Neural progenitor cell (in vitro differentiated cells): Measurements from ENCODE around the gene UPB1. TPM values are rescaled to one million over a fixed set of nuclear protein-coding genes. Genes with fewer than 3 reads are reported as not detected.

Source experiments
- DNase-seq: peaks from one replicate; pipeline ENCODE4 v3.0.0-alpha.2; 2016; ENCODE audit warnings: low spot score
- H2AFZ ChIP-seq: fragments of 200-600 bp; sonication (generic); replicated peaks from 2 replicates; pipeline ENCODE4 v1.6.1; 2016; ENCODE audit warnings: antibody characterized with exemption
- H3F3A ChIP-seq: fragments of 200-600 bp; sonication (generic); 2 replicates; pipeline ENCODE4 v1.6.1; 2016; ENCODE audit warnings: antibody characterized with exemption, low read depth
- H3K27ac ChIP-seq: fragments of 200-600 bp; sonication (generic); 2 replicates; pipeline ENCODE4 v1.5.1; 2016; ENCODE audit warnings: mild to moderate bottlenecking
- H3K27me3 ChIP-seq: fragments of 200-600 bp; sonication (generic); 2 replicates; pipeline ENCODE4 v1.6.1; 2016; ENCODE audit warnings: mild to moderate bottlenecking, moderate library complexity
- H3K36me3 ChIP-seq: fragments of 200-600 bp; sonication (generic); 2 replicates; pipeline ENCODE4 v1.5.1; 2016
- H3K4me1 ChIP-seq: fragments of 200-600 bp; sonication (generic); 2 replicates; pipeline ENCODE4 v1.6.1; 2016; ENCODE audit warnings: mixed run types
- H3K4me2 ChIP-seq: fragments of 200-600 bp; sonication (generic); 2 replicates; pipeline ENCODE4 v1.6.1; 2016
- H3K4me3 ChIP-seq: fragments of 200-600 bp; sonication (generic); 2 replicates; pipeline ENCODE4 v1.5.1; 2016
- H3K79me2 ChIP-seq: fragments of 200-600 bp; sonication (generic); 2 replicates; pipeline ENCODE4 v1.6.1; 2016; ENCODE audit warnings: low read depth
- H3K9ac ChIP-seq: fragments of 200-600 bp; sonication (generic); 2 replicates; pipeline ENCODE4 v1.6.1; 2016
- H3K9me3 ChIP-seq: fragments of 200-600 bp; sonication (generic); 2 replicates; pipeline ENCODE4 v1.5.1; 2016; ENCODE audit warnings: low read depth
- H4K20me1 ChIP-seq: fragments of 200-600 bp; sonication (generic); 2 replicates; pipeline ENCODE4 v1.6.1; 2016; ENCODE audit warnings: low read depth
- H3K27ac Mint-ChIP-seq: 3 replicates; pipeline ENCODE4 v1.8.0; 2021; ENCODE audit warnings: mixed read lengths
- H3K27me3 Mint-ChIP-seq: 2 replicates; pipeline ENCODE4 v1.8.0; 2022; ENCODE audit warnings: low read depth, mild to moderate bottlenecking, inconsistent platforms, moderate library complexity, mixed read lengths; ENCODE audit not compliant: insufficient read depth
- H3K36me3 Mint-ChIP-seq: 3 replicates; pipeline ENCODE4 v1.8.0; 2021; ENCODE audit warnings: mixed read lengths
- H3K4me1 Mint-ChIP-seq: 3 replicates; pipeline ENCODE4 v1.8.0; 2021; ENCODE audit warnings: mixed read lengths
- H3K4me3 Mint-ChIP-seq: 3 replicates; pipeline ENCODE4 v1.8.0; 2021; ENCODE audit warnings: mild to moderate bottlenecking, moderate library complexity, mixed read lengths
- H3K9me3 Mint-ChIP-seq: 3 replicates; pipeline ENCODE4 v1.8.0; 2020; ENCODE audit warnings: mixed read lengths
- EZH2 ChIP-seq: fragments of 200-600 bp; sonication (generic); IDR thresholded peaks from 2 replicates; pipeline ENCODE4 v1.6.1; 2017; ENCODE audit warnings: antibody characterized with exemption, mild to moderate bottlenecking, moderate library complexity
- EZH2phosphoT487 ChIP-seq: fragments of 200-600 bp; sonication (generic); IDR thresholded peaks from 2 replicates; pipeline ENCODE4 v1.6.1; 2017; ENCODE audit warnings: antibody characterized with exemption
- total RNA-seq: library from RNA; depleted of rRNA; stranded (reverse); fragments of >200 nt; gene quantifications from 2 replicates; pipeline ENCODE4 v1.2.3, GENCODE V29; 2015; ENCODE audit warnings: low replicate concordance
- TF ChIP-seq, protein P1 (sequence below): fragments of 200-600 bp; sonication (generic); IDR thresholded peaks from 2 replicates; pipeline ENCODE4 v1.5.1; 2017; ENCODE audit warnings: antibody characterized with exemption, mild to moderate bottlenecking

UPB1 gene
- total RNA-seq, 1 donor from 2014 or later = 0.17 TPM

DNA sequence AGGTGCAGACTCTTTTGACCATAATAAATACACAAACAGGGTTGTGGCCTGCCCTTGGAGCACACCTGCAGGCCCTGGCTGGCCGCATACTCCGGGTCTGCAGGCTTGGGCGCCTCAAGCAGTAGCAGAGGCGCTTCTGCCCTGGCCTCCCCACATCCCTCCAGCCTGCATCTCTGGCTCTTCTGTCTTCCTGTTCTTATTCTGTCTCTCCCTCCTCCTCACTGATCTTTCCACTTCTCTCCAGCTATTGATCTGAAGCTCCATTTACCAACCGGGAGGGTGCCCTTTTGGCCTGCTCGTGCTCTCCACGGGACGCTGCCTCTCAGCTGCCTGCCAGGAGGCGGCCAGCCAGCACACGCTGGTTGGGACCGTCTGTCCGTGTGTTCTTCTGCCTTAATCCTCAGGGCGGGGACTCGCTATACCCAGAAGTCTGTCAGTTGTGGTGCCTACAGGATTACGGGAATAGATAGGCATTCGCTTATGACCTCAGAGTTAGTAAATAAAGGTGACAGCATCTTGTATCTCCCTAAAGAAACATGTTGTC, 5.2 kb downstream of the UPB1 start:
- Histone ChIP-seq H3K4me1 (peaks cover 19% of the 10 kb centered on the region), H3K27ac (no peak overlapping the region), H3K9ac (no peak overlapping the region), H3K4me2 (peak overlapping the region; percentile 28), H3K4me3 (no peak overlapping the region), H2AFZ (no peak overlapping the region), H3F3A (peaks cover 17% of the 10 kb centered on the region), H3K79me2 (no peaks in the 10 kb centered on the region), H3K9me3 (no peaks in the 10 kb centered on the region), H3K27me3 (peaks cover 76% of the 10 kb centered on the region), H3K36me3 (no peaks in the 10 kb centered on the region), H4K20me1 (peaks cover 15% of the 10 kb centered on the region)
- H3K36me3 Mint-ChIP-seq = no peaks in the 10 kb centered on the region
- H3K4me3 Mint-ChIP-seq = peak overlapping the region; percentile 12
- H3K27ac Mint-ChIP-seq = no peak overlapping the region
- DNase-seq = peak; percentile 57
- H3K9me3 Mint-ChIP-seq = peaks cover 3% of the 10 kb centered on the region
- TF ChIP-seq, protein P1, sequence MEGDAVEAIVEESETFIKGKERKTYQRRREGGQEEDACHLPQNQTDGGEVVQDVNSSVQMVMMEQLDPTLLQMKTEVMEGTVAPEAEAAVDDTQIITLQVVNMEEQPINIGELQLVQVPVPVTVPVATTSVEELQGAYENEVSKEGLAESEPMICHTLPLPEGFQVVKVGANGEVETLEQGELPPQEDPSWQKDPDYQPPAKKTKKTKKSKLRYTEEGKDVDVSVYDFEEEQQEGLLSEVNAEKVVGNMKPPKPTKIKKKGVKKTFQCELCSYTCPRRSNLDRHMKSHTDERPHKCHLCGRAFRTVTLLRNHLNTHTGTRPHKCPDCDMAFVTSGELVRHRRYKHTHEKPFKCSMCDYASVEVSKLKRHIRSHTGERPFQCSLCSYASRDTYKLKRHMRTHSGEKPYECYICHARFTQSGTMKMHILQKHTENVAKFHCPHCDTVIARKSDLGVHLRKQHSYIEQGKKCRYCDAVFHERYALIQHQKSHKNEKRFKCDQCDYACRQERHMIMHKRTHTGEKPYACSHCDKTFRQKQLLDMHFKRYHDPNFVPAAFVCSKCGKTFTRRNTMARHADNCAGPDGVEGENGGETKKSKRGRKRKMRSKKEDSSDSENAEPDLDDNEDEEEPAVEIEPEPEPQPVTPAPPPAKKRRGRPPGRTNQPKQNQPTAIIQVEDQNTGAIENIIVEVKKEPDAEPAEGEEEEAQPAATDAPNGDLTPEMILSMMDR = no peak
- TF ChIP-seq EZH2phosphoT487 (no peak), EZH2 (no peak)
- peaks cover 49% of the 10 kb centered on the region for H3K4me1 Mint-ChIP-seq
- H3K27me3 Mint-ChIP-seq = peaks cover 15% of the 10 kb centered on the region

DNA sequence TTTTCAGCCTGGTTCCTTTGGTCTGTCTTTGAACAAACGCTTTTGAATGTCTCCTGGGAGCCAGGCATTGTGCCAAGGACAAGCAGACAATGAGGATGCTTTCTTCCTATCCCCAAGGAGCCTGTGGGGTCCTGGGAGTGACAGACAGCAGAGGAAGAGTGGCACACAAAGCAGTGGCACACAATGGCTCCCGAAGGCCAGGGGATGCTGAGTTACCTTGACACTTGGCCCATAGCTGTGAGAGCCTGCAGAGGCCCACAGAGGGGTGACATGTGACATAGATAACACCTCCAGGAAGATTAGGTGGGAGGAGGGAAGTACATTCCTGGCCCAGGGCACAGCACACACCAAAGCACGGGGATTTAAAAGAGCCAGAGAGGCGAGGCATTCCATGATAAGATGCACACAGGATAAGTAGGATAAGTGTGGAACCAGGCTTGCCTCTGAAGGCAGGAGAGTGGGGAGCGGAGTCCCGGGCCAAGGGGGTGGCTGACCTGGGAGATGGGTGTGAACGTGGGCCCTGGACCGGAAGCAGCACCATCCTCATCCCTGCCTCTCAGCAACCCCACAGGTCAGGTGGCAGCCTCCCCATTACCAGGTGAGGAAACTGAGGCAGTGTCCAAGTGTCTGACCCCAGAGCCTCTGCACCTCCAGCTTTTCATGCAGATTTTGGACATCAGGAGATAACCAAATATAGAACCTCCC, 6.3 kb downstream of the UPB1 start:
- H3K4me3 Mint-ChIP-seq = no peak overlapping the region
- peak overlapping the region; percentile 6 for H3K27ac Mint-ChIP-seq
- Histone ChIP-seq H3K4me1 (peaks cover 19% of the 10 kb centered on the region), H3K4me3 (no peak overlapping the region), H3K79me2 (no peaks in the 10 kb centered on the region), H3K4me2 (peak overlapping the region; percentile 28), H2AFZ (no peak overlapping the region), H4K20me1 (peaks cover 15% of the 10 kb centered on the region), H3K27me3 (peaks cover 64% of the 10 kb centered on the region), H3K27ac (no peak overlapping the region), H3K9ac (no peak overlapping the region), H3F3A (peaks cover 17% of the 10 kb centered on the region), H3K36me3 (no peaks in the 10 kb centered on the region), H3K9me3 (no peaks in the 10 kb centered on the region)
- TF ChIP-seq EZH2phosphoT487 (no peak), EZH2 (no peak)
- TF ChIP-seq, protein P1 = no peak
- H3K4me1 Mint-ChIP-seq = peaks cover 48% of the 10 kb centered on the region
- DNase-seq = peak; percentile 52
- no peaks in the 10 kb centered on the region for H3K36me3 Mint-ChIP-seq
- no peaks in the 10 kb centered on the region for H3K9me3 Mint-ChIP-seq
- H3K27me3 Mint-ChIP-seq = peaks cover 10% of the 10 kb centered on the region

DNA sequence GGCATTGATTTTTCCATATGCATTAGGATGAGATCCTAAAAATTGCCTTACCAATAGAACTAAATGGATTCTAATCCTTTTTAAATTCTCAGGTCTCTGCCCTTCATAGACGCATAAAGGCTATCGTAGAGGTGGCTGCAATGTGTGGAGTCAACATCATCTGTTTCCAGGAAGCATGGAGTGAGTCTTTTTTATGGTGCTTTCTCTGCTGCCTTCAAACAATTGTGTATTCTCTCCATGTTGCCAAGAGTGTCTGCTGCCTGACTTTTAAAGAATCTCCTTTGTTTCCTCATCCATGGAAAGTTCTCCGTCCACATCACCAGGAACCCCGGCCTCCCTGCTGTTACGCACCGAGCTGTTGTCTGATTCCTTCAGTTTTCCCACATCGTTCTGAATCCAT, 6.9 kb downstream of the UPB1 start:
- no peaks in the 10 kb centered on the region for H3K9me3 Mint-ChIP-seq
- no peak overlapping the region for H3K27ac Mint-ChIP-seq
- H3K4me3 ChIP-seq = no peak overlapping the region
- no peak overlapping the region for H3K9ac ChIP-seq
- TF ChIP-seq, protein P1 = no peak
- TF ChIP-seq EZH2 = no peak
- no peak for TF ChIP-seq EZH2phosphoT487
- H3K79me2 ChIP-seq = no peaks in the 10 kb centered on the region
- H3K4me1 ChIP-seq = peaks cover 21% of the 10 kb centered on the region
- H3K4me1 Mint-ChIP-seq = peaks cover 44% of the 10 kb centered on the region
- H3K9me3 ChIP-seq = no peaks in the 10 kb centered on the region
- no peak for DNase-seq
- peaks cover 59% of the 10 kb centered on the region for H3K27me3 ChIP-seq
- no peaks in the 10 kb centered on the region for H3K36me3 Mint-ChIP-seq
- peaks cover 15% of the 10 kb centered on the region for H4K20me1 ChIP-seq
- H3F3A ChIP-seq = peaks cover 17% of the 10 kb centered on the region
- no peaks in the 10 kb centered on the region for H3K36me3 ChIP-seq
- no peak overlapping the region for H2AFZ ChIP-seq
- H3K4me2 ChIP-seq = no peak overlapping the region
- H3K27ac ChIP-seq = no peak overlapping the region
- H3K27me3 Mint-ChIP-seq = peaks cover 7% of the 10 kb centered on the region
- no peak overlapping the region for H3K4me3 Mint-ChIP-seq
